Neural progenitor cell (in vitro differentiated cells): ENCODE measurements around the gene HSD17B14.
"Not testable (repeated sequence)": the region's sequence is repeated elsewhere in the genome, so short reads cannot be mapped to it uniquely, and the experiment has no call there.

Source experiments
- EZH2 ChIP-seq: fragments of 200-600 bp; sonication (generic); IDR thresholded peaks from 2 replicates; pipeline ENCODE4 v1.6.1; 2017; ENCODE audit warnings: antibody characterized with exemption, mild to moderate bottlenecking, moderate library complexity
- EZH2phosphoT487 ChIP-seq: fragments of 200-600 bp; sonication (generic); IDR thresholded peaks from 2 replicates; pipeline ENCODE4 v1.6.1; 2017; ENCODE audit warnings: antibody characterized with exemption
- TF ChIP-seq, protein P1 (sequence below): fragments of 200-600 bp; sonication (generic); IDR thresholded peaks from 2 replicates; pipeline ENCODE4 v1.5.1; 2017; ENCODE audit warnings: antibody characterized with exemption, mild to moderate bottlenecking

DNA sequence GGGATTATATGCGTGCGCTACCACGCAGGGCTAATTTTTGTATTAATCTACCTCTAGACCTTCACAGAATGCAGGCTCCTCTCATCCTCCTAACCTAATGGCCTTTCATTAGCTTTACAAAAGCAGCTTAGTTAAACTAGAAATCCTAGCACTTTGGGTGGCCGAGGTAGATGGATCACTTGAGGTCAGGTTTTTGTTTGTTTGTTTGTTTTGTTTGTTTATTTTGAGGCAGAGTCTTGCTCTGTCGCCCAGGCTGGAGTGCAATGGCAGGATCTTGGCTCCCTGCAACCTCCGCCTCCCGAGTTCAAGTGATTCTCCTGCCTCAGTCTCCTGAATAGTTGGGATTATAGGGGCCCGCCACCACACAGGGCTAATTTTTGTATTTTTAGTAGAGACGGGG lies 43.4 kb upstream of the HSD17B14 start:
- TF ChIP-seq, protein P1, sequence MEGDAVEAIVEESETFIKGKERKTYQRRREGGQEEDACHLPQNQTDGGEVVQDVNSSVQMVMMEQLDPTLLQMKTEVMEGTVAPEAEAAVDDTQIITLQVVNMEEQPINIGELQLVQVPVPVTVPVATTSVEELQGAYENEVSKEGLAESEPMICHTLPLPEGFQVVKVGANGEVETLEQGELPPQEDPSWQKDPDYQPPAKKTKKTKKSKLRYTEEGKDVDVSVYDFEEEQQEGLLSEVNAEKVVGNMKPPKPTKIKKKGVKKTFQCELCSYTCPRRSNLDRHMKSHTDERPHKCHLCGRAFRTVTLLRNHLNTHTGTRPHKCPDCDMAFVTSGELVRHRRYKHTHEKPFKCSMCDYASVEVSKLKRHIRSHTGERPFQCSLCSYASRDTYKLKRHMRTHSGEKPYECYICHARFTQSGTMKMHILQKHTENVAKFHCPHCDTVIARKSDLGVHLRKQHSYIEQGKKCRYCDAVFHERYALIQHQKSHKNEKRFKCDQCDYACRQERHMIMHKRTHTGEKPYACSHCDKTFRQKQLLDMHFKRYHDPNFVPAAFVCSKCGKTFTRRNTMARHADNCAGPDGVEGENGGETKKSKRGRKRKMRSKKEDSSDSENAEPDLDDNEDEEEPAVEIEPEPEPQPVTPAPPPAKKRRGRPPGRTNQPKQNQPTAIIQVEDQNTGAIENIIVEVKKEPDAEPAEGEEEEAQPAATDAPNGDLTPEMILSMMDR: not testable (repeated sequence)
- TF ChIP-seq EZH2, EZH2phosphoT487: not testable (repeated sequence)
